Peyer's patch (tissue), 4 donors: ENCODE data around the gene DPH7.

Source experiments
- CTCF ChIP-seq, 6 experiments: fragments of 450-650 bp in 4 of 6; fragments of 200-600 bp in 2 of 6; sonication (generic) in 1 of 6; IDR thresholded peaks; one replicate each; pipeline ENCODE4 v1.5.1; 2017 to 2019; ENCODE audit warnings: antibody characterized with exemption in 6 of 6, mild to moderate bottlenecking in 3 of 6, moderate library complexity in 1 of 6
- POLR2A ChIP-seq, 2 donors: fragments of 450-650 bp; IDR thresholded peaks; one replicate each; pipeline ENCODE4 v1.5.1; 2017; ENCODE audit warnings: antibody characterized with exemption in 2 of 2, mild to moderate bottlenecking in 2 of 2, moderate library complexity in 2 of 2

GRCh38 chr9:137522746-137523455 is 55.8 kb downstream of the DPH7 start:
- TF ChIP-seq CTCF (IDR thresholded peaks at IDR 0.05) (no peak), POLR2A (IDR thresholded peaks at IDR 0.05) (no peak)
